Breast epithelium (tissue), 4 donors: ENCODE measurements around the gene OR52N2. TPM values are rescaled to one million over a fixed set of nuclear protein-coding genes. Genes with fewer than 3 reads are reported as not detected.

Experiments
- DNase-seq, 2 donors: peaks; one replicate each; pipeline ENCODE4 v3.0.0-alpha.2; 2019; ENCODE audit warnings: low spot score in 2 of 2
- H3K27ac ChIP-seq, 2 donors: fragments of 200-600 bp; sonication (generic) in 1 of 2; one replicate each; pipeline ENCODE4 v1.5.1; 2016 to 2019; ENCODE audit warnings: mild to moderate bottlenecking in 1 of 2
- H3K27me3 ChIP-seq, 2 donors: fragments of 200-600 bp; sonication (generic) in 1 of 2; one replicate each; pipeline versions ENCODE4 v1.5.1 to v1.6.0; 2017 to 2019; ENCODE audit warnings: control low read depth in 1 of 2, mild to moderate bottlenecking in 1 of 2
- H3K36me3 ChIP-seq: fragments of 200-600 bp; one replicate; pipeline ENCODE4 v1.5.1; 2019
- H3K4me1 ChIP-seq, 2 donors: fragments of 200-600 bp; sonication (generic); one replicate each; pipeline ENCODE4 v1.5.1; 2016 to 2019; ENCODE audit warnings: control low read depth in 1 of 2
- H3K4me3 ChIP-seq, 3 donors: fragments of 200-600 bp; sonication (generic); 1 replicate in 2 of 3; 2 replicates in 1 of 3; pipeline ENCODE4 v1.5.1; 2016 to 2019; ENCODE audit warnings: mild to moderate bottlenecking in 3 of 3, moderate library complexity in 2 of 3
- H3K9me3 ChIP-seq, 2 donors: fragments of 200-600 bp; sonication (generic) in 1 of 2; one replicate each; pipeline ENCODE4 v1.5.1; 2016 to 2019; ENCODE audit warnings: control low read depth in 1 of 2
- POLR2A ChIP-seq: fragments of 450-650 bp; IDR thresholded peaks from one replicate; pipeline ENCODE4 v1.6.1; 2016; ENCODE audit warnings: antibody characterized with exemption, mild to moderate bottlenecking, moderate library complexity
- POLR2AphosphoS5 ChIP-seq, 3 donors: sonication (generic); formaldehyde crosslinking; IDR thresholded peaks; one replicate each; pipeline ENCODE4 v1.6.1; 2017; ENCODE audit warnings: antibody characterized with exemption in 3 of 3
- intact Hi-C: fragments of 100-400 bp; cut with DNase I; formaldehyde crosslinking; loops from one replicate; pipeline ENCODE4 v1.15.1; 2023; ENCODE audit warnings: low total_unique reads
- total RNA-seq, 3 donors: library from RNA; depleted of rRNA; stranded (reverse); fragments of >200 nt; gene quantifications; one replicate each; pipeline ENCODE4 v1.1.0, GENCODE V29; 2016
- TF ChIP-seq, protein P1 (sequence below), 3 donors: fragments of 450-650 bp; IDR thresholded peaks; one replicate each; pipeline ENCODE4 v1.5.1; 2016 to 2017; ENCODE audit warnings: antibody characterized with exemption in 3 of 3, mild to moderate bottlenecking in 3 of 3, moderate library complexity in 3 of 3

The OR52N2 gene
- total RNA-seq, 3 donors from 2014 or later = not detected

DNA sequence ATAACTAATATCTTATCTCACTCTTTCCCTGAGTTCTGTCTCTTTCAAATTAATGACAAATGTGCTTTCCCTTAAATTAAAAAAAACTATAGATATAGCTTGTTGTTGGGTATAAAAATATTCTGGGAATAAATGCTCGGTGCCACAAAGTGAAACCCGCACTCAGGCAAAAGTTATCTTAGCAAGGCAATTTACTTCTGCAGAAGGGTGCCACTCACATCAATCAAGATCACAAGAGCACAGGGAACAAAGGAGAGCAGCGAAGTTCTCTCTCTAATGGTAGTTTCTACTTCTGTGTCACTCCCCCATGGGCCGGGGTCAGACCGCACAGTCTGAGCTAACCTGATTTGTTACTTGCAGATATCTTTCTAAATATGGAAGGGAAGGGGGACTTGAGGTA, 4.7 kb upstream of the OR52N2 start:
- H3K27ac ChIP-seq = no peak overlapping the region
- no peak overlapping the region for H3K4me3 ChIP-seq
- H3K27me3 ChIP-seq = no peaks in the 10 kb centered on the region
- H3K9me3 ChIP-seq = peaks cover 0 to 4% of the 10 kb centered on the region in 2 donors
- no peak for DNase-seq
- H3K36me3 ChIP-seq = no peaks in the 10 kb centered on the region
- no peaks in the 10 kb centered on the region for H3K4me1 ChIP-seq
- intact Hi-C loops = no loop called here
- TF ChIP-seq POLR2AphosphoS5 (IDR thresholded peaks at IDR 0.05) (no peak), POLR2A (no peak)
- TF ChIP-seq, protein P1, sequence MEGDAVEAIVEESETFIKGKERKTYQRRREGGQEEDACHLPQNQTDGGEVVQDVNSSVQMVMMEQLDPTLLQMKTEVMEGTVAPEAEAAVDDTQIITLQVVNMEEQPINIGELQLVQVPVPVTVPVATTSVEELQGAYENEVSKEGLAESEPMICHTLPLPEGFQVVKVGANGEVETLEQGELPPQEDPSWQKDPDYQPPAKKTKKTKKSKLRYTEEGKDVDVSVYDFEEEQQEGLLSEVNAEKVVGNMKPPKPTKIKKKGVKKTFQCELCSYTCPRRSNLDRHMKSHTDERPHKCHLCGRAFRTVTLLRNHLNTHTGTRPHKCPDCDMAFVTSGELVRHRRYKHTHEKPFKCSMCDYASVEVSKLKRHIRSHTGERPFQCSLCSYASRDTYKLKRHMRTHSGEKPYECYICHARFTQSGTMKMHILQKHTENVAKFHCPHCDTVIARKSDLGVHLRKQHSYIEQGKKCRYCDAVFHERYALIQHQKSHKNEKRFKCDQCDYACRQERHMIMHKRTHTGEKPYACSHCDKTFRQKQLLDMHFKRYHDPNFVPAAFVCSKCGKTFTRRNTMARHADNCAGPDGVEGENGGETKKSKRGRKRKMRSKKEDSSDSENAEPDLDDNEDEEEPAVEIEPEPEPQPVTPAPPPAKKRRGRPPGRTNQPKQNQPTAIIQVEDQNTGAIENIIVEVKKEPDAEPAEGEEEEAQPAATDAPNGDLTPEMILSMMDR (IDR thresholded peaks at IDR 0.05) = no peak

DNA sequence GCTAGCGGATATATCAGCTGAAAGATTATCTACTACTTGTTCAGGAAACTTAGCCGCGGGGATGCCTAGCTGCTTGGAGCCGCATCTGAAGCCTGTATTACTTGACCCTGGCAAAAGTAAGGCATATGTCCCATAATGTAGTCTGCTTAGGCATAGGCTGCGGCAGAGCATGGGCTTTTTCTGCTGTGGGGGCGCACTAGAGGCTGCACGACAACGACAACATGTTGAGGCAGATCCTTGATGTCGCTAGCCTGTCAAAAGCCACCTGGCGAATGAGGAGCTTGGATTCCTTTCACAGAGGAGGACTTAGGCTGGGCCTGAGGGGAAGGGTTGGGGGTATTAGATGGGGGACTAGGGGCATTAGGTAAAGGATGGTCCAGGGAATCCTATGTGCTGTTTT, 1.1 kb upstream of the OR52N2 start:
- no peak for TF ChIP-seq POLR2A
- TF ChIP-seq, protein P1 (IDR thresholded peaks at IDR 0.05) = no peak
- no peak for TF ChIP-seq POLR2AphosphoS5 (IDR thresholded peaks at IDR 0.05)
- Histone ChIP-seq H3K9me3 (peaks cover 0 to 4% of the 10 kb centered on the region in 2 donors), H3K4me1 (no peaks in the 10 kb centered on the region), H3K27ac (no peak overlapping the region), H3K4me3 (no peak overlapping the region), H3K36me3 (no peaks in the 10 kb centered on the region), H3K27me3 (no peaks in the 10 kb centered on the region)
- no peak for DNase-seq
- intact Hi-C loops = no loop called here

DNA sequence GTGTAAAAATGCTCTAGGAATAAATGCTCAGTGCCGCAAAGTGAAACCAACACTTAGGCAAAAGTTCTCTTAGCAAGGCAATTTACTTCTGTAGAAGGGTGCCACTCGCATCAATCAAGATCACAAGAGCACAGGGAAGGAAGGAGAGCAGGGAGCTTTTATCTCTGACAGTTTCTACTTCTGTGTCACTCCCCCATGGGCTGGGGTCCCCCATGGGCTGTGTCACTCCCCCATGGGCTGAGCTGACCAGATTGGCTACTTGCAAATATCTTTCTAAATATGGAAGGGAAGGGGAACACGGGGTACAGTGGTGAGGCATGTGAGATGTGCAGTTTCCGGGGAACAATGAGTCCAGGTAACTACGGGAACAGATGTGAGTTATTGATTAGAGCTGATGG, 397 bp downstream of the OR52N2 start:
- intact Hi-C loops = no loop called here
- TF ChIP-seq POLR2A (no peak), POLR2AphosphoS5 (IDR thresholded peaks at IDR 0.05) (no peak)
- TF ChIP-seq, protein P1 (IDR thresholded peaks at IDR 0.05) = no peak

DNA sequence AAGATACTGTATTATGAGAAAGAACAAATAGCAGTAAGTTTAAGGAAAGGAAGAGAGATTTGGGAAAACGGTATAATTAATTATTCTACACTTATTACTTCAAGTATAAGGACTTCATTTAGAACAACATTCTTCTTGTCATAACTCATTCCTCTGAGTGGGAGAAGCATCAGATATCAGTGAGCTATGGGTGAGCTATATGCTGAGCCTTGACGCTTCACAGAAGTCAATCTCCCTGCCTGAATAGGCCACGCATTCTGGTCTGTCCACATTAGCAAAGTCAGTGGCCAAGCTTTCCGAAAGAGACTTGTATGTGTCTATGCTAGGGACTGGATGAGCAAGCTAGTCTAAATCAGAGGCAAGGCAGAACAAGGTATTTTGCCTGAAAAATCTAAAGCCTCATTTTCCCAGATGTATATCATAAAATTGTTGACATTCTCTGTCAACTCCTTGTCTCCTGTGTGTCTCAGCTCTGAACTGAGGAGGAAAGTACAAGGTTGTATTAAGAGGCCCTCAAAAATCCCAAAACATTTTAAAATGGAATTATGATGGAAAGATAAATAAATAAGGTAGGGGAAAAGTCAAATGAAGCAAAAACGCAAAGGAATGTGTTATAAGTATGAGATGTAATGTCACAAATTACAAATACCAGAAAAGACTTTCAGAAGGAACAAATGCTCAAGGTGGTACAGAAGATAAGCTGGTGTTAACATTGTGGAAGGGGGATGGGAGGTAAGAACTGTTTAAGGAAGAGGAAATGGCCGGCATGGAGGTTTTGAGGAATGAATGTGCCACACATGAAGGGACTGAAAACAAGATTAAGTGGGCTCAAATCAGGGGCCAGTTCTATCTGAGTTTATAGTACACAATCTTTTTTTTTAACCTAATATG, 1.4 kb downstream of the OR52N2 start:
- H3K9me3 ChIP-seq = no peaks in the 10 kb centered on the region
- no peak overlapping the region for H3K27ac ChIP-seq
- TF ChIP-seq POLR2AphosphoS5 (IDR thresholded peaks at IDR 0.05) = no peak
- TF ChIP-seq, protein P1 (IDR thresholded peaks at IDR 0.05) = no peak
- no peak for TF ChIP-seq POLR2A
- no peak overlapping the region for H3K4me3 ChIP-seq
- H3K36me3 ChIP-seq = no peaks in the 10 kb centered on the region
- intact Hi-C loops = no loop called here
- DNase-seq = no peak
- no peaks in the 10 kb centered on the region for H3K4me1 ChIP-seq
- no peaks in the 10 kb centered on the region for H3K27me3 ChIP-seq

More for the DNA sequence above, 397 bp downstream of the OR52N2 start:
- Histone ChIP-seq H3K9me3 (peaks cover 0 to 2% of the 10 kb centered on the region in 2 donors), H3K36me3 (no peaks in the 10 kb centered on the region), H3K27me3 (no peaks in the 10 kb centered on the region), H3K27ac (peak overlapping the region in 1 of 2 donors; percentile 33), H3K4me1 (no peaks in the 10 kb centered on the region), H3K4me3 (peak overlapping the region; percentile 43 to 71 (median 56))
- DNase-seq = no peak

DNA sequence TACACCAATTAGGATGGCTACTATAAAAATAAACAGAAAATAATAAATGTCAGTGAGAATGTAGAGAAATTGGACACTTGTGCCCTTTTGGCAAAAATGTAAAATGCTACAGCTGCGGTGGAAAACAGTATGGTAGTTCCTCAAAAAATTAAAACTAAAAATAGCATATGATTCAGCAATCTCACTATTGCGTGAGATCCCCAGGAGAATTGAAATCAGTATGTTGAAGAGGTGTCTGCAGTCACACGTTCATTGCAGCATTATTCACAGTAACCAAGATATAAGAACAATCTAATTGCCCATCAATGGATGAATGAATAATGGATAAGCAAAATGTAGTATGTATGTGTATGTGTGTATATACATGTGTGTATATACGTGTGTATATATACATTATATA, 6.8 kb downstream of the OR52N2 start:
- Histone ChIP-seq H3K9me3 (no peaks in the 10 kb centered on the region), H3K36me3 (no peaks in the 10 kb centered on the region), H3K4me3 (no peak overlapping the region), H3K4me1 (no peaks in the 10 kb centered on the region), H3K27ac (no peak overlapping the region), H3K27me3 (no peaks in the 10 kb centered on the region)
- no peak for DNase-seq
- TF ChIP-seq POLR2AphosphoS5 (IDR thresholded peaks at IDR 0.05) (no peak), POLR2A (no peak)
- TF ChIP-seq, protein P1 (IDR thresholded peaks at IDR 0.05) = no peak
- intact Hi-C loops = no loop called here
